DOHH2 (cell line): ENCODE results near the gene P3H2.

Experiments
- H3F3A ChIP-seq: fragments of 200-600 bp; sonication (generic), shearing (Covaris generic); 2 replicates; pipeline ENCODE4 v1.6.0; 2016; ENCODE audit warnings: antibody characterized with exemption, mild to moderate bottlenecking; ENCODE audit not compliant: control insufficient read depth, insufficient read depth
- H3K27ac ChIP-seq: fragments of 200-600 bp; sonication (generic); 2 replicates; pipeline ENCODE4 v1.5.1; 2014; ENCODE audit warnings: low read depth, mild to moderate bottlenecking, low read length, moderate library complexity
- H3K27me3 ChIP-seq: fragments of 200-600 bp; sonication (generic); 2 replicates; pipeline ENCODE4 v1.6.1; 2014; ENCODE audit warnings: mild to moderate bottlenecking, low read length, mixed read lengths; ENCODE audit not compliant: control insufficient read depth
- H3K36me3 ChIP-seq: fragments of 200-600 bp; sonication (generic); 2 replicates; pipeline ENCODE4 v1.6.1; 2014; ENCODE audit warnings: mild to moderate bottlenecking, low read length, moderate library complexity, mixed read lengths; ENCODE audit not compliant: control insufficient read depth
- H3K4me1 ChIP-seq: fragments of 200-600 bp; sonication (generic); 2 replicates; pipeline ENCODE4 v1.6.1; 2014; ENCODE audit warnings: mild to moderate bottlenecking, low read length, mixed read lengths; ENCODE audit not compliant: control insufficient read depth
- H3K4me2 ChIP-seq: fragments of 200-600 bp; sonication (generic); 2 replicates; pipeline ENCODE4 v1.6.0; 2014; ENCODE audit warnings: mild to moderate bottlenecking, low read length, moderate library complexity
- H3K4me3 ChIP-seq: fragments of 200-600 bp; sonication (generic); 2 replicates; pipeline ENCODE4 v1.5.1; 2014; ENCODE audit warnings: mild to moderate bottlenecking, low read length, mixed read lengths
- H3K79me2 ChIP-seq: fragments of 200-600 bp; sonication (generic); 2 replicates; pipeline ENCODE4 v1.6.1; 2014; ENCODE audit warnings: mild to moderate bottlenecking, low read length, mixed read lengths; ENCODE audit not compliant: control insufficient read depth
- H3K9me2 ChIP-seq: fragments of 200-600 bp; sonication (generic); replicated peaks from 2 replicates; pipeline ENCODE4 v1.6.1; 2014; ENCODE audit warnings: mild to moderate bottlenecking, low read length, mixed read lengths; ENCODE audit not compliant: control insufficient read depth
- H3K9me3 ChIP-seq: fragments of 200-600 bp; sonication (generic); 2 replicates; pipeline ENCODE4 v1.6.1; 2014; ENCODE audit warnings: antibody characterized with exemption, low read length, mixed read lengths; ENCODE audit not compliant: control insufficient read depth, insufficient read depth
- H4K20me1 ChIP-seq: fragments of 200-600 bp; sonication (generic); 2 replicates; pipeline ENCODE4 v1.6.0; 2014; ENCODE audit warnings: low read depth, mild to moderate bottlenecking, antibody characterized with exemption, low read length, moderate library complexity; ENCODE audit not compliant: control insufficient read depth, insufficient read depth
- EZH2phosphoT487 ChIP-seq: fragments of 200-600 bp; sonication (generic); IDR thresholded peaks from 2 replicates; pipeline ENCODE4 v1.6.1; 2017; ENCODE audit warnings: borderline replicate concordance, mild to moderate bottlenecking, antibody characterized with exemption, low read length, moderate library complexity, mixed read lengths
- TF ChIP-seq, protein P1 (sequence below): fragments of 200-600 bp; sonication (generic); IDR thresholded peaks from one replicate; pipeline ENCODE4 v1.5.1; 2014; ENCODE audit warnings: antibody characterized with exemption, mild to moderate bottlenecking, low read depth, low read length; ENCODE audit not compliant: poor library complexity, severe bottlenecking

P3H2 gene

GRCh38 chr3:190116551-190117067 is 4.1 kb downstream of the P3H2 start:
- Histone ChIP-seq H3K9me2 (no peaks in the 10 kb centered on the region), H3K36me3 (no peaks in the 10 kb centered on the region), H3K4me2 (no peak overlapping the region), H4K20me1 (no peaks in the 10 kb centered on the region), H3K79me2 (no peaks in the 10 kb centered on the region), H3K4me1 (no peaks in the 10 kb centered on the region), H3K27ac (no peak overlapping the region), H3K27me3 (no peaks in the 10 kb centered on the region), H3F3A (no peaks in the 10 kb centered on the region), H3K4me3 (no peak overlapping the region), H3K9me3 (no peaks in the 10 kb centered on the region)
- TF ChIP-seq EZH2phosphoT487, result no peak
- TF ChIP-seq, protein P1, sequence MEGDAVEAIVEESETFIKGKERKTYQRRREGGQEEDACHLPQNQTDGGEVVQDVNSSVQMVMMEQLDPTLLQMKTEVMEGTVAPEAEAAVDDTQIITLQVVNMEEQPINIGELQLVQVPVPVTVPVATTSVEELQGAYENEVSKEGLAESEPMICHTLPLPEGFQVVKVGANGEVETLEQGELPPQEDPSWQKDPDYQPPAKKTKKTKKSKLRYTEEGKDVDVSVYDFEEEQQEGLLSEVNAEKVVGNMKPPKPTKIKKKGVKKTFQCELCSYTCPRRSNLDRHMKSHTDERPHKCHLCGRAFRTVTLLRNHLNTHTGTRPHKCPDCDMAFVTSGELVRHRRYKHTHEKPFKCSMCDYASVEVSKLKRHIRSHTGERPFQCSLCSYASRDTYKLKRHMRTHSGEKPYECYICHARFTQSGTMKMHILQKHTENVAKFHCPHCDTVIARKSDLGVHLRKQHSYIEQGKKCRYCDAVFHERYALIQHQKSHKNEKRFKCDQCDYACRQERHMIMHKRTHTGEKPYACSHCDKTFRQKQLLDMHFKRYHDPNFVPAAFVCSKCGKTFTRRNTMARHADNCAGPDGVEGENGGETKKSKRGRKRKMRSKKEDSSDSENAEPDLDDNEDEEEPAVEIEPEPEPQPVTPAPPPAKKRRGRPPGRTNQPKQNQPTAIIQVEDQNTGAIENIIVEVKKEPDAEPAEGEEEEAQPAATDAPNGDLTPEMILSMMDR, result no peak

DNA sequence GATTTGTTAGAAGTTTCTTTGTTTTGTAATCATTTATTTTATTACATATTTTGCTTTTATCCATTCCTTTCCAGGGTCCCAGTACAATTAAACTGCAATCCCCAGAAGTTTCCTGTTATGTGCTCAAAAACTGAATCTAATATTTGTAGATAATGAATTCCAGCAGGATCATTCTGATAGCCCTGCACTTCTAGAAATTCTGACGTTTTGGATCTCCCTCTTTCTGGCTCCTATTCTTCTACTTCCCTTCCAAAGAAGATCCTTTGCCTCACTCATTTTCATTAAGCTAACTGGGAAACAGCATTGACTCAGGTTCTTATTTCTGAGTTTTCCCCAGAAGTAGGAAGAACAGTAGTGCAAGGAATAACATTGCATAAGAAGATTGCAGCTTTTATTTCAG is 9.9 kb downstream of the P3H2 start:
- no peak for TF ChIP-seq EZH2phosphoT487
- TF ChIP-seq, protein P1, result no peak
- Histone ChIP-seq H3K4me2 (no peak overlapping the region), H3K9me2 (no peaks in the 10 kb centered on the region), H3K4me1 (no peaks in the 10 kb centered on the region), H3K4me3 (no peak overlapping the region), H3K27ac (no peak overlapping the region), H3K79me2 (no peaks in the 10 kb centered on the region), H3K36me3 (no peaks in the 10 kb centered on the region), H3K27me3 (no peaks in the 10 kb centered on the region), H3K9me3 (no peaks in the 10 kb centered on the region), H3F3A (no peaks in the 10 kb centered on the region), H4K20me1 (no peaks in the 10 kb centered on the region)

- H3K79me2 ChIP-seq, result no peaks in the 10 kb centered on the region
- H4K20me1 ChIP-seq, result no peaks in the 10 kb centered on the region
- TF ChIP-seq, protein P1, result no peak
- no peak for TF ChIP-seq EZH2phosphoT487
- H3K36me3 ChIP-seq, result no peaks in the 10 kb centered on the region
- H3K4me3 ChIP-seq, result no peak overlapping the region
- no peak overlapping the region for H3K27ac ChIP-seq
- H3K27me3 ChIP-seq, result no peaks in the 10 kb centered on the region
- no peak overlapping the region for H3K4me2 ChIP-seq
- no peaks in the 10 kb centered on the region for H3K9me2 ChIP-seq
- H3F3A ChIP-seq, result no peaks in the 10 kb centered on the region
- no peaks in the 10 kb centered on the region for H3K4me1 ChIP-seq
- H3K9me3 ChIP-seq, result no peaks in the 10 kb centered on the region
These were observed 11.3 kb downstream of the P3H2 start for GRCh38 chr3:190109441-190109840.

DNA sequence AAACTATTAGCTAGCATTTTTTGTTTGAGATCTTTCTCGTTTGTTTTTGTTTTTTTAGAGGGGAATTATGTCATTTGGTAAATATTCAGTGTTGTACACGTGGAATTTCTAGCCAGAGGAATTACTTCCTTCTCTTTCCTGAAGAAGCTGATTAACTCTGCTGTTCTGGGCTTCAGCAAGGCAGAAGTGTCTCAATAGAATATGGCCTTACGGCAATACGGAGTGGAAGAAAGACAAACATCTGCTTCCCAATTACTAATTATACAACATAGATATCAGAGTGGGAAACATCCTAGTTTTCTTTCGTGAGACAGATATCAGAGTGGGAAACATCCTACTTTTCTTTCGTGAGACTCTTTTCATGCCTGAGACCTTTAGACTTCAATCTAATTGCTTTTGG is 11.9 kb downstream of the P3H2 start:
- TF ChIP-seq, protein P1, result no peak
- TF ChIP-seq EZH2phosphoT487, result no peak
- Histone ChIP-seq H3K79me2 (no peaks in the 10 kb centered on the region), H3F3A (no peaks in the 10 kb centered on the region), H3K4me3 (no peak overlapping the region), H3K4me2 (no peak overlapping the region), H3K9me3 (no peaks in the 10 kb centered on the region), H3K9me2 (no peaks in the 10 kb centered on the region), H4K20me1 (no peaks in the 10 kb centered on the region), H3K4me1 (no peaks in the 10 kb centered on the region), H3K27me3 (no peaks in the 10 kb centered on the region), H3K36me3 (no peaks in the 10 kb centered on the region), H3K27ac (no peak overlapping the region)
